Measurements from ENCODE around the gene NUDT7. TPM values are rescaled to one million over a fixed set of nuclear protein-coding genes. Genes with fewer than 3 reads are reported as not detected.

Gene NUDT7
- total and polyA plus RNA-seq, 4 donors, result 15.4 to 30.2 (median 25.3) TPM

- 80% methylated on average over 7 of the region's 7 CpGs for WGBS
- Histone ChIP-seq H3K27me3 (ENCODE audit: control insufficient read depth in 4 of 4, insufficient read depth in 4 of 4, low read length in 3 of 4) (no peaks in the 10 kb centered on the region), H3K36me3 (ENCODE audit: control insufficient read depth in 4 of 4, insufficient read depth in 3 of 4, low read depth in 1 of 4, low read length in 3 of 4) (no peaks in the 10 kb centered on the region), H3K4me3 (ENCODE audit: low read depth in 1 of 3, low read length in 3 of 3) (no peak overlapping the region), H3K9me3 (ENCODE audit: control insufficient read depth in 4 of 4, low read length in 3 of 4) (no peaks in the 10 kb centered on the region), H3K4me1 (ENCODE audit: control insufficient read depth in 4 of 4, insufficient read depth in 4 of 4, low read length in 3 of 4) (no peaks in the 10 kb centered on the region), H3K9ac (ENCODE audit: low read depth in 1 of 2, low read length in 2 of 2) (no peak overlapping the region), H3K27ac (ENCODE audit: low read depth in 1 of 2, low read length in 2 of 2) (no peak overlapping the region)
- TF ChIP-seq, protein P1, sequence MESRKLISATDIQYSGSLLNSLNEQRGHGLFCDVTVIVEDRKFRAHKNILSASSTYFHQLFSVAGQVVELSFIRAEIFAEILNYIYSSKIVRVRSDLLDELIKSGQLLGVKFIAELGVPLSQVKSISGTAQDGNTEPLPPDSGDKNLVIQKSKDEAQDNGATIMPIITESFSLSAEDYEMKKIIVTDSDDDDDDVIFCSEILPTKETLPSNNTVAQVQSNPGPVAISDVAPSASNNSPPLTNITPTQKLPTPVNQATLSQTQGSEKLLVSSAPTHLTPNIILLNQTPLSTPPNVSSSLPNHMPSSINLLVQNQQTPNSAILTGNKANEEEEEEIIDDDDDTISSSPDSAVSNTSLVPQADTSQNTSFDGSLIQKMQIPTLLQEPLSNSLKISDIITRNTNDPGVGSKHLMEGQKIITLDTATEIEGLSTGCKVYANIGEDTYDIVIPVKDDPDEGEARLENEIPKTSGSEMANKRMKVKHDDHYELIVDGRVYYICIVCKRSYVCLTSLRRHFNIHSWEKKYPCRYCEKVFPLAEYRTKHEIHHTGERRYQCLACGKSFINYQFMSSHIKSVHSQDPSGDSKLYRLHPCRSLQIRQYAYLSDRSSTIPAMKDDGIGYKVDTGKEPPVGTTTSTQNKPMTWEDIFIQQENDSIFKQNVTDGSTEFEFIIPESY (IDR thresholded peaks at IDR 0.05), result no peak
- TF ChIP-seq EGR1 (IDR thresholded peaks at IDR 0.05; ENCODE audit: low read depth in 2 of 2) (no peak), TAF1 (conservative IDR thresholded peaks at IDR 0.05) (no peak), ATF3 (IDR thresholded peaks at IDR 0.05) (no peak), GABPA (IDR thresholded peaks at IDR 0.05 in 1 of 2, conservative IDR thresholded peaks at IDR 0.05 in 1 of 2) (no peak), JUND (IDR thresholded peaks at IDR 0.05) (no peak), HNF4A (conservative IDR thresholded peaks at IDR 0.05) (no peak), RXRA (IDR thresholded peaks at IDR 0.05) (no peak), RAD21 (IDR thresholded peaks at IDR 0.05) (no peak), MAX (IDR thresholded peaks at IDR 0.05) (no peak), FOXA1 (IDR thresholded peaks at IDR 0.05) (no peak), SP1 (IDR thresholded peaks at IDR 0.05) (no peak), REST (IDR thresholded peaks at IDR 0.05) (no peak), FOXA2 (IDR thresholded peaks at IDR 0.05) (no peak), NR2F2 (IDR thresholded peaks at IDR 0.05) (no peak), YY1 (IDR thresholded peaks at IDR 0.05) (no peak), HNF4G (IDR thresholded peaks at IDR 0.05) (no peak)
- no peak for DNase-seq (ENCODE audit: low spot score)
These were observed 31.9 kb upstream of the NUDT7 start for GRCh38 chr16:77690416-77690815.

- Histone ChIP-seq H3K4me3 (ENCODE audit: low read depth in 1 of 3, low read length in 3 of 3) (no peak overlapping the region), H3K27me3 (ENCODE audit: control insufficient read depth in 4 of 4, insufficient read depth in 4 of 4, low read length in 3 of 4) (no peaks in the 10 kb centered on the region), H3K4me1 (ENCODE audit: control insufficient read depth in 4 of 4, insufficient read depth in 4 of 4, low read length in 3 of 4) (no peaks in the 10 kb centered on the region), H3K36me3 (ENCODE audit: control insufficient read depth in 4 of 4, insufficient read depth in 3 of 4, low read depth in 1 of 4, low read length in 3 of 4) (no peaks in the 10 kb centered on the region), H3K27ac (ENCODE audit: low read depth in 1 of 2, low read length in 2 of 2) (no peak overlapping the region), H3K9me3 (ENCODE audit: control insufficient read depth in 4 of 4, low read length in 3 of 4) (no peaks in the 10 kb centered on the region), H3K9ac (ENCODE audit: low read depth in 1 of 2, low read length in 2 of 2) (no peak overlapping the region)
- no peak for DNase-seq (ENCODE audit: low spot score)
- 95% methylated on average over 1 of the region's 1 CpG for WGBS
- no peak for TF ChIP-seq YY1 (IDR thresholded peaks at IDR 0.05)
- TF ChIP-seq EGR1 (IDR thresholded peaks at IDR 0.05; ENCODE audit: low read depth in 2 of 2), result no peak
- TF ChIP-seq, protein P2, sequence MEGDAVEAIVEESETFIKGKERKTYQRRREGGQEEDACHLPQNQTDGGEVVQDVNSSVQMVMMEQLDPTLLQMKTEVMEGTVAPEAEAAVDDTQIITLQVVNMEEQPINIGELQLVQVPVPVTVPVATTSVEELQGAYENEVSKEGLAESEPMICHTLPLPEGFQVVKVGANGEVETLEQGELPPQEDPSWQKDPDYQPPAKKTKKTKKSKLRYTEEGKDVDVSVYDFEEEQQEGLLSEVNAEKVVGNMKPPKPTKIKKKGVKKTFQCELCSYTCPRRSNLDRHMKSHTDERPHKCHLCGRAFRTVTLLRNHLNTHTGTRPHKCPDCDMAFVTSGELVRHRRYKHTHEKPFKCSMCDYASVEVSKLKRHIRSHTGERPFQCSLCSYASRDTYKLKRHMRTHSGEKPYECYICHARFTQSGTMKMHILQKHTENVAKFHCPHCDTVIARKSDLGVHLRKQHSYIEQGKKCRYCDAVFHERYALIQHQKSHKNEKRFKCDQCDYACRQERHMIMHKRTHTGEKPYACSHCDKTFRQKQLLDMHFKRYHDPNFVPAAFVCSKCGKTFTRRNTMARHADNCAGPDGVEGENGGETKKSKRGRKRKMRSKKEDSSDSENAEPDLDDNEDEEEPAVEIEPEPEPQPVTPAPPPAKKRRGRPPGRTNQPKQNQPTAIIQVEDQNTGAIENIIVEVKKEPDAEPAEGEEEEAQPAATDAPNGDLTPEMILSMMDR (IDR thresholded peaks at IDR 0.05; ENCODE audit: low read depth, low read length, missing input control), result no peak
These were observed 29.7 kb upstream of the NUDT7 start for GRCh38 chr16:77692612-77693011.
